OCI-LY1 (cell line): Measurements from ENCODE around the gene FZD7.

Experiments
- H2AFZ ChIP-seq: fragments of 200-600 bp; sonication (generic), shearing (Covaris generic); 2 replicates; pipeline ENCODE4 v1.6.0; 2014; ENCODE audit warnings: antibody characterized with exemption, mild to moderate bottlenecking, low read length
- H3F3A ChIP-seq: fragments of 200-600 bp; sonication (generic), shearing (Covaris generic); 2 replicates; pipeline ENCODE4 v1.6.0; 2014; ENCODE audit warnings: mild to moderate bottlenecking, antibody characterized with exemption, low read length, moderate library complexity; ENCODE audit not compliant: insufficient read depth
- H3K27ac ChIP-seq: fragments of 200-600 bp; sonication (generic); 2 replicates; pipeline ENCODE4 v1.5.1; 2014; ENCODE audit warnings: low read length, mixed run types, mild to moderate bottlenecking, low read depth; ENCODE audit not compliant: poor library complexity, severe bottlenecking
- H3K27me3 ChIP-seq: fragments of 200-600 bp; sonication (generic); 2 replicates; pipeline ENCODE4 v1.6.0; 2014; ENCODE audit warnings: antibody characterized with exemption, mild to moderate bottlenecking, low read length, moderate library complexity; ENCODE audit not compliant: insufficient read depth
- H3K36me3 ChIP-seq: fragments of 200-600 bp; sonication (generic); 2 replicates; pipeline ENCODE4 v1.6.1; 2014; ENCODE audit warnings: mild to moderate bottlenecking, antibody characterized with exemption, low read length, moderate library complexity, mixed read lengths; ENCODE audit not compliant: insufficient read depth
- H3K4me1 ChIP-seq: fragments of 200-600 bp; sonication (generic); 2 replicates; pipeline ENCODE4 v1.5.1; 2014; ENCODE audit warnings: mild to moderate bottlenecking, low read length, moderate library complexity; ENCODE audit not compliant: insufficient read depth, severe bottlenecking
- H3K4me2 ChIP-seq: fragments of 200-600 bp; sonication (generic), shearing (Covaris generic); 2 replicates; pipeline ENCODE4 v1.6.1; 2014; ENCODE audit warnings: low read length
- H3K4me3 ChIP-seq: fragments of 200-600 bp; sonication (generic); 2 replicates; pipeline ENCODE4 v1.5.1; 2014; ENCODE audit warnings: low read length, low read depth, mild to moderate bottlenecking, mixed read lengths; ENCODE audit not compliant: poor library complexity, severe bottlenecking
- H3K79me2 ChIP-seq: fragments of 200-600 bp; shearing (Covaris generic); 2 replicates; pipeline ENCODE4 v1.6.1; 2016; ENCODE audit warnings: mixed run types, low read length, mixed read lengths; ENCODE audit not compliant: insufficient read depth
- H3K9ac ChIP-seq: fragments of 200-600 bp; sonication (generic), shearing (Covaris generic); 2 replicates; pipeline ENCODE4 v1.6.1; 2014; ENCODE audit warnings: mild to moderate bottlenecking, low read length, mixed read lengths
- H3K9me2 ChIP-seq: fragments of 200-600 bp; sonication (generic), shearing (Covaris generic); 2 replicates; pipeline ENCODE4 v1.6.1; 2014; ENCODE audit warnings: low read depth, mild to moderate bottlenecking, low read length, mixed read lengths
- H3K9me3 ChIP-seq: fragments of 200-600 bp; shearing (Covaris generic); 2 replicates; pipeline ENCODE4 v1.6.1; 2014; ENCODE audit warnings: low read length, mixed read lengths
- H4K20me1 ChIP-seq: fragments of 200-600 bp; sonication (generic), shearing (Covaris generic); 2 replicates; pipeline ENCODE4 v1.6.0; 2016; ENCODE audit warnings: mild to moderate bottlenecking, low read length; ENCODE audit not compliant: insufficient read depth
- CTCF ChIP-seq: fragments of 200-600 bp; sonication (generic), shearing (Covaris generic); IDR thresholded peaks from 2 replicates; pipeline ENCODE4 v1.5.1; 2017; ENCODE audit warnings: mild to moderate bottlenecking, antibody characterized with exemption, low read length, moderate library complexity, mixed read lengths
- EZH2 ChIP-seq: fragments of 200-600 bp; sonication (generic), shearing (Covaris generic); IDR thresholded peaks from 2 replicates; pipeline ENCODE4 v1.8.0; 2017; ENCODE audit warnings: borderline replicate concordance, mixed run types, mild to moderate bottlenecking, antibody characterized with exemption, low read length, moderate library complexity, mixed read lengths

Gene FZD7

DNA sequence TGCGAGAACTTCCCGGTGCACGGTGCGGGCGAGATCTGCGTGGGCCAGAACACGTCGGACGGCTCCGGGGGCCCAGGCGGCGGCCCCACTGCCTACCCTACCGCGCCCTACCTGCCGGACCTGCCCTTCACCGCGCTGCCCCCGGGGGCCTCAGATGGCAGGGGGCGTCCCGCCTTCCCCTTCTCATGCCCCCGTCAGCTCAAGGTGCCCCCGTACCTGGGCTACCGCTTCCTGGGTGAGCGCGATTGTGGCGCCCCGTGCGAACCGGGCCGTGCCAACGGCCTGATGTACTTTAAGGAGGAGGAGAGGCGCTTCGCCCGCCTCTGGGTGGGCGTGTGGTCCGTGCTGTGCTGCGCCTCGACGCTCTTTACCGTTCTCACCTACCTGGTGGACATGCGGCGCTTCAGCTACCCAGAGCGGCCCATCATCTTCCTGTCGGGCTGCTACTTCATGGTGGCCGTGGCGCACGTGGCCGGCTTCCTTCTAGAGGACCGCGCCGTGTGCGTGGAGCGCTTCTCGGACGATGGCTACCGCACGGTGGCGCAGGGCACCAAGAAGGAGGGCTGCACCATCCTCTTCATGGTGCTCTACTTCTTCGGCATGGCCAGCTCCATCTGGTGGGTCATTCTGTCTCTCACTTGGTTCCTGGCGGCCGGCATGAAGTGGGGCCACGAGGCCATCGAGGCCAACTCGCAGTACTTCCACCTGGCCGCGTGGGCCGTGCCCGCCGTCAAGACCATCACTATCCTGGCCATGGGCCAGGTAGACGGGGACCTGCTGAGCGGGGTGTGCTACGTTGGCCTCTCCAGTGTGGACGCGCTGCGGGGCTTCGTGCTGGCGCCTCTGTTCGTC lies 1.7 kb downstream of the FZD7 start:
- no peaks in the 10 kb centered on the region for H4K20me1 ChIP-seq
- H3K4me1 ChIP-seq = peaks cover 17% of the 10 kb centered on the region
- no peak overlapping the region for H2AFZ ChIP-seq
- peaks cover 11% of the 10 kb centered on the region; the same call in 1 of the 2 replicates for H3K27me3 ChIP-seq
- H3K4me3 ChIP-seq = no peak overlapping the region
- H3F3A ChIP-seq = no peaks in the 10 kb centered on the region
- no peak for TF ChIP-seq EZH2
- TF ChIP-seq CTCF = no peak
- no peaks in the 10 kb centered on the region for H3K9me2 ChIP-seq
- H3K36me3 ChIP-seq = no peaks in the 10 kb centered on the region
- H3K9me3 ChIP-seq = no peaks in the 10 kb centered on the region
- H3K9ac ChIP-seq = no peak overlapping the region
- H3K4me2 ChIP-seq = no peak overlapping the region
- no peaks in the 10 kb centered on the region for H3K79me2 ChIP-seq
- H3K27ac ChIP-seq = no peak overlapping the region

- Histone ChIP-seq H3K27ac (no peak overlapping the region), H3K9ac (no peak overlapping the region), H3K4me3 (no peak overlapping the region)
These were observed 2.3 kb downstream of the FZD7 start for GRCh38 chr2:202035941-202036372.

GRCh38 chr2:202036601-202037037 lies 3.0 kb downstream of the FZD7 start:
- H4K20me1 ChIP-seq = no peaks in the 10 kb centered on the region
- H3K9me3 ChIP-seq = no peaks in the 10 kb centered on the region
- no peak overlapping the region for H3K27ac ChIP-seq
- H3K79me2 ChIP-seq = no peaks in the 10 kb centered on the region
- H3K36me3 ChIP-seq = no peaks in the 10 kb centered on the region
- no peaks in the 10 kb centered on the region for H3F3A ChIP-seq
- H3K27me3 ChIP-seq = peaks cover 11% of the 10 kb centered on the region; the same call in 1 of the 2 replicates
- peaks cover 17% of the 10 kb centered on the region for H3K4me1 ChIP-seq
- TF ChIP-seq EZH2 (no peak), CTCF (no peak)
- no peak overlapping the region for H3K9ac ChIP-seq
- H3K4me2 ChIP-seq = no peak overlapping the region
- no peaks in the 10 kb centered on the region for H3K9me2 ChIP-seq
- no peak overlapping the region for H3K4me3 ChIP-seq
- H2AFZ ChIP-seq = no peak overlapping the region

More at GRCh38 chr2:202035941-202036372, 2.3 kb downstream of the FZD7 start:
- no peaks in the 10 kb centered on the region for H3K36me3 ChIP-seq
- peaks cover 17% of the 10 kb centered on the region for H3K4me1 ChIP-seq
- no peaks in the 10 kb centered on the region for H3K79me2 ChIP-seq
- peaks cover 11% of the 10 kb centered on the region; the same call in 1 of the 2 replicates for H3K27me3 ChIP-seq
- no peaks in the 10 kb centered on the region for H3K9me3 ChIP-seq
- H3F3A ChIP-seq = no peaks in the 10 kb centered on the region
- no peak overlapping the region for H3K4me2 ChIP-seq
- H4K20me1 ChIP-seq = no peaks in the 10 kb centered on the region
- TF ChIP-seq EZH2 (no peak), CTCF (no peak)
- H2AFZ ChIP-seq = no peak overlapping the region
- H3K9me2 ChIP-seq = no peaks in the 10 kb centered on the region
